GM21723 (cell line): Measurements from ENCODE around the gene PAQR4.

Experiments used
- ATAC-seq: cut with Tn5 transposase; IDR thresholded peaks from one replicate; pipeline ENCODE4 v1.9.1; 2021; ENCODE audit warnings: mild to moderate bottlenecking, moderate library complexity; ENCODE audit not compliant: unreplicated experiment

The PAQR4 gene

GRCh38 chr16:2963723-2964474 lies 5.2 kb upstream of the PAQR4 start, which contains the start of gene KREMEN2:
Gene KREMEN2, plus strand, starts transcription at chr16:2964275. Its CDS starts 246 bp downstream, at chr16:2964521.
- no peak for ATAC-seq

DNA sequence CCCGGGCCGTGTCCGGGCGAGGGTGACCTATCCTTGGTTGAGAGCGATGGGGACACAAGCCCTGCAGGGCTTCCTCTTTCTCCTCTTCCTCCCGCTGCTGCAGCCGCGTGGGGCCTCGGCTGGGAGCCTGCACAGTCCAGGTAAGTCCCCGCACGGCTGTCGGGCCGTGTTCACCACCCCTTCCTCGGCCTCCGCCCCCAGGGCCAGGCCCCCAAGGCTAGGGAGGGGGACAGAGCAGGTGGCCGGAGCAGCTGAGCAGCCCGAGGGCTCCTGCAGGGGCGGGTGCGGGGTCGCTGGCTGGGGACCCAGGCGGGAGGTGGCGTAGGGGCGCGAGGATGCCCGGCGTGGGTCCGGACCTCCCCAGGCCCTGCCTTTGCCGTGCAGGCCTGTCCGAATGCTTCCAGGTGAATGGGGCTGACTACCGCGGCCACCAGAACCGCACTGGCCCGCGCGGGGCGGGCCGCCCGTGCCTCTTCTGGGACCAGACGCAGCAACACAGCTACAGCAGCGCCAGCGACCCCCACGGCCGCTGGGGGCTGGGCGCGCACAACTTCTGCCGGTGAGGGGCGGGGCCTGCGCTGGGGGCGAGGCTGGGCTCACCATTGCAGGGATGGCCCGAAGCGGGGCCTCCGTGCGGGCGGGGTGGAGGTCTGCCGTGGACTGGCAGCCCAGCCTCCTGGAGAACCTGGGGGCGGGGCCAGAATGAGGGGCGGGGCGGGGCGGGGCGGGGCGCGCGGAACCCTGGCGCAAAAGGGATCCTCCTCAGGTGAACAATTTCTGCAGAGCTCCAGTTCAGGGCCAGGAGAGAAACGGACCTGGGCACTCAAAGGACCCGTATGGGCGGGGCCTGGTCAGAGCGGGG lies 4.4 kb upstream of the PAQR4 start:
- ATAC-seq: no peak

DNA sequence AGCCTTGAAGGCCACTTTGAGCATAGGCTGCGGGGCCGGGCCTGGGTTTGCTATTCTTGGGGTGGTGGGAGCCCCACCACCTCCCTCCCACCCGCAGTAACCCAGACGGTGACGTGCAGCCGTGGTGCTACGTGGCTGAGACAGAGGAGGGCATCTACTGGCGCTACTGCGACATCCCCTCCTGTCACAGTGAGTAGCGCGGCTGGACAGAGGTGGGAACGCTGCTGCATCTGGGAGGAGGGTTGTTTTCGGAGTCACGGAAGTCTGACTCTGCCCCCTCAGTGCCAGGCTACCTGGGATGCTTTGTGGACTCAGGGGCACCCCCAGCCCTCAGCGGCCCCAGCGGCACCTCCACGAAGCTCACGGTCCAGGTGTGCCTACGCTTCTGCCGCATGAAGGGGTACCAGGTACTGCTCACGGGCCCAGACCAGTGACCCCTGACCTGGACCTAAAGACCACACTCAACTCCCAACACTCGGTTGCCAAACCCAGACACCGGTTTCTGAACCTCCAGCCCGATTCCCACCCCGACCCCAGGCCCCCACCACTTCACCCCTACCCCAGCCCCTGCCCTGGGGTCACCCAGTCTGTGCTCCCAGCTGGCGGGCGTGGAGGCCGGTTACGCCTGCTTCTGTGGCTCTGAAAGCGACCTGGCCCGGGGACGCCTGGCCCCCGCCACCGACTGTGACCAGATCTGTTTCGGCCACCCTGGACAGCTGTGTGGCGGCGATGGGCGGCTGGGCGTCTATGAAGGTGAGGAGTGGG lies 2.9 kb upstream of the PAQR4 start:
- ATAC-seq: no peak

DNA sequence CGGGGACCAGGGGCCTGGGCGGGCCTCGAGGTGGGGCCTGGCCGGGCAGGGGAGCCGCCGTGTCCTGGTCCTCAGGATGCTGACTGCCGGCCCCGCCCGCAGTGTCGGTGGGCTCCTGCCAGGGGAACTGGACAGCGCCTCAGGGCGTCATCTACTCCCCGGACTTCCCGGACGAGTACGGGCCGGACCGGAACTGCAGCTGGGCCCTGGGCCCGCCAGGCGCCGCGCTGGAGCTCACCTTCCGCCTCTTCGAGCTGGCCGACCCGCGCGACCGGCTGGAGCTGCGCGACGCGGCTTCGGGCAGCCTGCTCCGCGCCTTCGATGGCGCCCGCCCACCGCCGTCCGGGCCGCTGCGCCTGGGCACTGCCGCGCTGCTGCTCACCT lies 2.3 kb upstream of the PAQR4 start:
- no peak for ATAC-seq

GRCh38 chr16:2967211-2967631 lies 1.9 kb upstream of the PAQR4 start:
- no peak for ATAC-seq

DNA sequence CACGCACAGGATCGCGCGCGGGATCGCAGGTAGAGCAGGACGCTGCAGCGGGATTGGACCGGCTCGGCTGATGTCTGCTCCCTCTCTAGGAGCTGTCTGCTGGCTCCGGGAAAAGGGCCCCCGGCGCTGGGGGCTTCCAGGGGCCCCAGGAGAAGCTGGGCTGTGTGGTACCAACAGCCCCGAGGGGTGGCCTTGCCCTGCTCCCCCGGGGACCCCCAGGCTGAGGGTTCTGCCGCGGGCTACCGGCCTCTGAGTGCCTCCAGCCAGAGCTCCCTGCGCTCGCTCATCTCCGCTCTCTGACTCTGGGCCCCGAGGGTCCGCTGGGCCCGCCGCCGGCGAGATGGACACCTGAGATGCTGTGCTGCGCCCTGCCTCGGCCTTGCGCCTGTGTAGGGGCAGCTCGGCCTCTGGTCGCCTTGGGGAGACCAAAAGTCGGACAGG lies 1.4 kb upstream of the PAQR4 start:
- ATAC-seq: no peak

DNA sequence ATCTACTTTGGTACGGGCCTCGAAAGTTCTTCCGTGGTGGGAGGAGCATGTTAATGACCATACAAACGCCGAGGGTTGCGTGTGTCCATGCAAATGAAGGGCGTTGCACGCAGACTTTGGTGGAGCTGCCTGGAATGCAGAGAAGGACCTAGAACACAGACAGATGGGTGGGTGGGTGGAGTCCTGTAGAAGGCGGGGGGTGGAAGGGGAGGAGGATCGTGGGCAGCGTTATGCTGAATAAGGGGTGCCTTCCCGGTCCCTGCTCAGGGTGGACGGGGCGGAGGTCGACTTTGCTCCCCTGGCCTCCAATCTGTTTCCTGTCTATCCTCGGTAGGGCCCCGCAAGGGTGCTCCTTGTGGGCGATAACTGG lies 795 bp upstream of the PAQR4 start:
- no peak for ATAC-seq

DNA sequence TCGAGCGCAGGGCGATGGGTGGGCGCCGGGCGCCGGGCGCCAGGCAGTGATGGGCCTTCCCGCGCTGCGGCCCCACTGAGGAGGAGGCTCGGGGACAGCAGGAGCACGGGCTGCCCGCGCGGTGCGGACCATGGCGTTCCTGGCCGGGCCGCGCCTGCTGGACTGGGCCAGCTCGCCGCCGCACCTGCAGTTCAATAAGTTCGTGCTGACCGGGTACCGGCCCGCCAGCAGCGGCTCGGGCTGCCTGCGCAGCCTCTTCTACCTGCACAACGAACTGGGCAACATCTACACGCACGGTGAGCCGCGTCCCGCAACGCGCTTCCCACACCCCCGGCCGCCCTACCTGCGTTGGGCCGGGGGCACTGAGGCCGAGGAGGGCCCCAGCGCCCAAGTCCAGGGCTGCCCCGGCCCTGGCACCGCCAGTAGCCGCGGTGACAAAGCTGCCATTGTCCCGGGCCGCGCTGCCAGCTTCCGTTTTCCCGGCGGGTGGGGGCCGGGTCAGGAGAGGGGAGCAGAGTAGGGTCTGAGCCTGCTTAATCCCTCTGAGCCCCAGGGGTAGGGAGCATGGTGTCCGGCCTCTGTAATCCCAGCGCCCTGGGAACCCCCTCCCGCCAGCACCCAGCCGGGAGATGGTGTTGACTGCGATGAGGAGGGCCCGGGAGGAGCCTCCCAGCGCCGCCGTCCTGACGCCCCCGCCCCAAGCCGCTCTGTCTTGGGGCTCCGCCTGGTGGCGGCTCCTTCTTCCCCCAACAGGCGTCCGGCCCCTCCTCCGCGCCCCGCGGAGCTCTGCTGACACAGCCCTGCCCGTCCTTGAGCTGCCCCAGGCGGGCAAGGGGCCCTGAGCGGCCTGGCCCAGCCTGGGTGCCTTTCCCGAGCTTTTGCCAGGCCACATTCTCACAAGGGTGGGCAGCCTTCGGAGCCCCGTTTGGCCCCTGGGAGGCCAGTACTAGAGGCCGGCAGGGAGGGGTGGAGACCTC lies 685 bp downstream of the PAQR4 start:
- peak; percentile 6 for ATAC-seq

DNA sequence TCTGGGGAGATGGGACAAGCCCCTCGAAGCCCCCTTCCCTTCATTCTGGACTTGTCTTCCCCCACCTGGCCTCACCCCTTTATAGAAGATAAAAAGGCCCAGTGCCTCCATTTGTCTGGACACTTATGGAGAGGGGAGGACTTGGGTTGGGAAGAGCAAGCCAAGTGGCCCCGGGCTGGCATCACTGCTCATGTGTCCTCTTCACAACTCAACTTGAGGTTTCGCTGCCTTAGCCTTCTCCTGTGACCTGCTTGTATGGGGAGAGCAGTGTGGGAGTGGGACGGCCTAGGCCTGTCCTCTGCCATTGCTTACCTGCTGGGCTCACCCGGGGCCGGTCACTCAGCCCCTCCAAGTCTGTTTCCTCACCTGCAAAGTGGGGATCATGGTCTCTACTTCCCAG lies 1.4 kb downstream of the PAQR4 start:
- ATAC-seq: no peak

GRCh38 chr16:2971134-2971984 lies 2.2 kb downstream of the PAQR4 start:
- ATAC-seq: no peak

- ATAC-seq: no peak
Measured at GRCh38 chr16:2971985-2972784, 3.0 kb downstream of the PAQR4 start.

- ATAC-seq: no peak
Measured at GRCh38 chr16:2973093-2973492, 3.9 kb downstream of the PAQR4 start.

DNA sequence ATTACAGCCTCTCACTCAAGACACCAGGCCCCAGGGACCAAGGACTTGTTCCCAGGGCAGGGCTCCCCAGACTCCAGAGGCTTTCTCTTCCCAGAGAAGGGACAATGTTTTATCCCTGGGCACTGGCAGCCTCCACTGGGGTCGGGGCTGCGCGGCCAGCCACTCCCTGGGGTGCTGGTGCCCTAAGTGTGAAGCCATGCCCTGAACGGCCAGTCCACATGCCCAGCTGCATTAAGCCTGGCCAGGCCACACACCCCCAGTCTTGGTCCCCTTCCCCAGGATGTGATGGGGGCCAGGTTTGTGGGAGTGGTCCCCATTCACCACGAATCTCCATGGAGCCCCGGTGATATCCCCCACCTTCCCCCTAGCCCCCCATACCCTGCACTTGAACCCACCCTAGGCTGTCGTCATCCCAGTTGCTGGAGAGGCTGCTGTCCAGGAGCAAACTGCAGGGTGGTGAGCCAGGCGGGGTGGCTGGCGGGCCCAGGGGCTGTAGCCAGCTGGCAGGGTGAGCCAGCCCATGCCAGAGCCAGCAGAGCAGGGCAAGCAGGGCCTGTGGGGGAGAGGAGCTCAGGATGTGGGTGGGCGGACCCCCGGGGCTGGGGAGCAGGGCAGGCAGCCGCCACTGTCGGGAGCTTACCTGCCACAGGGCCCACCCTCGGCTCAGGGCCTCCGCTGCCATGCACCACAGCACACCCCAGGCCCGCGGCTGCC lies 4.6 kb downstream of the PAQR4 start:
- ATAC-seq: no peak

- no peak for ATAC-seq
Measured at GRCh38 chr16:2974319-2975056, 5.3 kb downstream of the PAQR4 start.

GRCh38 chr16:2975161-2975795 lies 6.1 kb downstream of the PAQR4 start:
- no peak for ATAC-seq

- no peak for ATAC-seq
Measured at GRCh38 chr16:2976201-2976600, 7.1 kb downstream of the PAQR4 start.

DNA sequence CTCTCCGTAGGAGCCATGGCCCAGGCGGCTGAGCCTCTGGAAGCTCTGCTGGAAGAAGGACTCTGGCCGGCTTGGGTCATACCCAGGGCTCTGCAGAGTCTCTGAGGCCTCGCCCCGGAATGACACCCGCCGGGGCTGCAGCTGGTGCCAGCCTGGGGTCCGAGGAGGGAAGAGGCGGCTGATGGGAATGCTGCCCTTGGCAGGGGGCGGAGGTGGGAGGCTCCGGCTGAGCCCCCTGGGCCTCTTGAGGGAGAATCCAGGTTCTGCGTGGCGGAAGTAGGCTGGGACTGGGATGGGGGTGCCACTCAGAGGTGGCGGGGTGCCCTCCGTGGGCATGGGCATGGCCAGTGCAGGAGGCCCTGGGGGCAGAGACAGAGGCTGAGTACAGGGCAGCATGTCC lies 7.5 kb downstream of the PAQR4 start:
- no peak for ATAC-seq
